NCI-H187 (cell line): ENCODE measurements around the gene RAB40B.
"Not testable (repeated sequence)": the region's sequence is repeated elsewhere in the genome, so short reads cannot be mapped to it uniquely, and the experiment has no call there.

Experiments used
- DNase-seq, 2 experiments: peaks; one replicate each; lab custom pipeline; 2025; lab: John Stamatoyannopoulos, UW

RAB40B gene, protein sequence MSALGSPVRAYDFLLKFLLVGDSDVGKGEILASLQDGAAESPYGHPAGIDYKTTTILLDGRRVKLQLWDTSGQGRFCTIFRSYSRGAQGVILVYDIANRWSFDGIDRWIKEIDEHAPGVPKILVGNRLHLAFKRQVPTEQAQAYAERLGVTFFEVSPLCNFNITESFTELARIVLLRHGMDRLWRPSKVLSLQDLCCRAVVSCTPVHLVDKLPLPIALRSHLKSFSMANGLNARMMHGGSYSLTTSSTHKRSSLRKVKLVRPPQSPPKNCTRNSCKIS

DNA sequence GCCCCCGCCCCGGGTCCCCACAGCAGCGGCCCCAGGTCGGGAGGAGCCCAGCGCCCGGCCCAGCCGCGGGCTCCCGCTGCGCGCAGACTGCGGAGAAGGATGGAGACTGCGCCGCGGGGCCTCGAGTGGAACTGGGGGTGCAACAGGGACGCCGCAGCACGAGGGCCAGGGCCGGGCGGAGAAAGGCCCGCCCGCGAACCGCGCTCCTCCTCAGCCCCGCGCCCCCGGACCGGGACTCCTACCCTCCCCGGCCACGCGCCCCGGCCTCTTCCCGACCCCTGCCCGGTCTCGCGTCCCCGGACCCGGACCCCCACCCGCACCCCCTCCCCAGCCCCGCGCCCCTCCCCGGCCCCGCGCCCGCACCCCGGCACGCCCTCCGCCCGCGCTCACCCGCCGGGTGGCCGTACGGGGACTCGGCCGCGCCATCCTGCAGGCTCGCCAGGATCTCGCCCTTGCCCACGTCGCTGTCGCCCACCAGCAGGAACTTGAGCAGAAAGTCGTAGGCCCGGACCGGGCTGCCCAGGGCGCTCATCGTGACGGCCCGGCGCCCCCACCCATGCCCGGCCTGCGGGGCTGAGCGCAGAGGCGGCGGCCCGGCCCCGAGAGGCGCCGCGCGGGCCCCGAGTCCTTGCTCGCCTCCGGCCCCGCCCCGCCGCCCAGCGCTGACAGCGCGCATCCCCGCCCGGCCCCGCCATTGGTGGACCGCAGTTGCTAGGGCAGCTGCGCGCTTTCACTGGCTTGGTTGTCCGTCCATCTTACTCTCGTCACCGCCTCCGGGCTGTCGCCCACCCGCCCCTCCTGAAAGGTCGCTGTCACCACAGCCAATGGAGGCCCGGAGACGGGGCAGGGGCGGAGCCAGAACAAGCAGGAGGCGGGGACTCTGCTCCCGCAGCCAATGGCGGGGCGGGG lies at the start of gene RAB40B:
Gene RAB40B, minus strand, starts transcription at position 634 of the 909 bp plus-strand sequence. Its CDS starts 102 bp downstream, at position 532.
- DNase-seq, result peak; percentile 89 to 95

DNA sequence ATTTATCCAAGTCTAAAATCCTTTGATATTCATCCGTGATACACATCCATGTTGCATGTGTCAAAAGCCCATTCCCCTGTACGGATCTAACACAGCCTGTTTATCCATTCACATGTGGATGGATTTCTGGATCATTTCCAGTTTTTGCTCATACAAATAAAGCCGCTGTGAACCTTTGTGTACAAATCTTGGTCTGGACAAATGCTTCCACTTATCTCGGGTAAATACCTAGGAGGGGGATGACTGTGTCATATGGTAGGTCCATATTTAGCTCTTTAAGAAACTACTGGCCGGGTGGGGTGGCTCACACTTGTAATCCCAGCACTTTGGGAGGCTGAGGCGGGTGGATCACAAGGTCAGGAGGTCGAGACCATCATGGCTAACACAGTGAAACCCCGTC lies 47.0 kb upstream of the RAB40B start:
- DNase-seq, result no peak

DNA sequence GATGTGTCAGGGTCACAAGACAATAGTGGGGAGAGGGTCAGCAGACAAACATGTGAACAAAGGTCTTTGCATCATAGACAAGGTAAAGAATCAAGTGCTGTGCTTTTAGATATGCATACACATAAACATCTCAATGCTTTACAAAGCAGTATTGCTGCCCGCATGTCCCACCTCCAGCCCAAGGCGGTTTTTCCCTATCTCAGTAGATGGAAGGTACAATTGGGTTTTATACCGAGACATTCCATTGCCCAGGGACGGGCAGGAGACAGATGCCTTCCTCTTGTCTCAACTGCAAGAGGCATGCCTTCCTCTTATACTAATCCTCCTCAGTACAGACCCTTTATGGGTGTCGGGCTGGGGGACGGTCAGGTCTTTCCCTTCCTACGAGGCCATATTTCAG lies 46.2 kb upstream of the RAB40B start:
- not testable (repeated sequence) for DNase-seq

DNA sequence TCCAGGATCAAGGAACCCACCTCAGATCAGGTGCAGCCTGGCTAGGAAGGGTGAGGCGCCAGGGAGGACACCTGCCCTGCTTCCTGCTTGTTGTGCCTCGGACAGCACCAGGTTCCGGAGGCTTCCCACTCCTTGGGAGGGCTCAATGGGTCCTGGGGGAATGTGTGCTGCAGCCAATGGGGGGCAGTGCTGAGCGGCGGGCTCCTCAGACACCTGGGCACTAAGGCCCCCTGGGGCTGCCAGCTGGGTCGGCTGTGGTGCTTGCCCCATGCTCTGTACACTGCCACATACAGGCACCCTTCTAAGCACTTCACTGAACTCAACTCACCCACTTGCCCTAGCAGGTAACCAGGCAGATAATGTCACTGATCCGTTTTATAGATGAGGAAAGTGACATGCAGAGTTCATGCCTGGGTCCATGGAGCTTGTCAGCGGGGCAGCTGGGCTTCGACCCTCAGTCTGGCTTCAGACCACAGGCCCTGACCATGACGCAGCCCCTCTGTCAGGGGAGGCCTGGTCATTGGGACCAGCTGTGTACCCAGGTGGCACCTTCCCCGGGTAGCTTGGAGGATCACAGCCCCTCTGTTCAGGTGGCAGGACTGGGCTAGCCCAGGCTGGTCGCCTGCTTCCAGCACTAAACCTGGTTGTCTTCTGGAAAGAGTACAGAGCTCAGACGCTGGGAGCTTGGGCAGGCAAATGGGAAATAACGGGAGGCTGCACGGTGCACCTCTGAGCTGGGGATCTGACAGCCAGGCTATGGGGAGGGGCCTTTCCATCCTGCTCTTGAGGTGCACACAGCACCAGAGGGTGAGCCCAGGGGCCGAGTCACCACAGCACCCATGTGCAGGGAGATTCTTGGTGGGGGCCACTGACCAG lies 45.1 kb upstream of the RAB40B start:
- no peak for DNase-seq

DNA sequence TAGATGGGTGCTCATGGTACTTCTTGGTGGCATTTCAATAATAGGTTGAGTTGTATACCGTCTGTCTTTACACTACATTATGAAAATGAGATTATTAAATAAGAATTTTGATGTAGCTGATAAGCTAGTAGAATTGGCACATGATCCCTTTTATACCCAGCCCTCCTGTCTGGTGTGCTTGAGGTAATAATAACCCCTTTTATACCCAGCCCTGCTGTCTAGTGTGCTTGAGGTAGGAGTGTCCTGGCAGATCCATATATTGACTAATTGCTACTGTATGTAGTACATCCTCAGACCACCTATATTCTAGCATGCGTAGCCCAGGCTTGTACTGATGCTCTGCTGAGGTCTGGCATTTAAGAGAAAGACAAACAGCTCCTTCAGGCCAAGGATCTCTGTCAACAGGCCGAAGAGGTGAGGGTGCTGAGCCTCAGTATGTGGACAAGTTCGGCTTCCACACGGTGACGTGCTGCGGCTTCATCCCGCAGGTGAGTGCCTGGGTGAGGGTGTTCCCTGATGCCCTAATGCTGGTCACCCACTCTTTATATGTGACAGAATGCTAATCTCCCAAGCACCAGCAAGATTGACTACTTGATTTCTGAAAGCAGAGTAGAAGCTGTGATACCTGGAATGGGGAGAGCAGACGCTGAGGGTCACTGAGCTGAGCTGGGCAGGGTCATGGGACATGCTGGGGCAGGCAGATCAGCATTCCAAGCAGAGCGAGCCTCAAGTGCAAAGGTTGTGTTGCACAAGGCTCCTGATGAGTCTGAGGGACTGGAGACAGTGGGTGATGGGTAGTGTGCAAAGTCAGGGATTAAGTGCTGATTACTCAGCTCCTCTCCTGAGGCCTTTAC lies 42.6 kb upstream of the RAB40B start:
- DNase-seq, result no peak

DNA sequence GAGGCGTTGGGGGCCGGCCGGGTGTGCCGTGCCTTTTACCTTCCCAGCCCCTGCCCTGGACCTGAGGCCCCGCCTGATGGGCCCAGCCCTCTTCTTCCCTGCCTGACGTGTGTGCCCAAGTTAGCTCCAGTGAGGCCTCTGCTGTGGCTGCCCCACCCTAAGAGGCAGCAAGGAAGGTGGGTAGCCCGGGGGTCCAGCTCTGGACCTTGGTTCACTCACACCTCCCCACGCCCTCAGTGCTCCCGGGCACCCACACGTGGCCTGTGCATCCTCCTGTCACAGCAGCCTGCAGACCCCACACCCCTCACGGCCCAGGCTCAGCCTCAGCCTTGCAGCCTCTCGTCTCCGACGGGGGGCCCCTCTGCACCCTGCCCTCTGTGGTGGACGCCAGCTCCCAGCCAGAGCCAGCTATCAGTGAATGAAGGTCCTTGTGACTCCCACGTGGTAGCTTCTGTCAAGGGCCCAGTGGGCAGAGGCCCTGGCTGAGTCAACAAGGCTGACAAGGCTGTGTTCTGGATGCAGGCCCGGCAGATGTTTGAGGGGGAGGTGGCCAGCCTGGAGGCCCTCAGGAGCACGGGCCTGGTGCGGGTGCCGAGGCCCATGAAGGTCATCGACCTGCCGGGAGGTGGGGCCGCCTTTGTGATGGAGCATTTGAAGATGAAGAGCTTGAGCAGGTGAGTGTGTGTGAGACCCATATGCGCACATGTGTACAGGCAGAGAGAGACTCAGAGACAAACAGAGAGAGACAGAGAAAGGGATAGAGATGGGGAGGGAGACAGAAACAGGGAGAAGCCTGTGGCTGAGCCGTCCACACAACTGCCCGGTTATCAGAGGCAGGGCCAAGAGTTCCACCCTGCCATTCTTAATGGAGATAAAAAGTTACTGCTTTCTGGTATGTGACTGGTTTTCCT lies 39.7 kb upstream of the RAB40B start:
- no peak for DNase-seq

DNA sequence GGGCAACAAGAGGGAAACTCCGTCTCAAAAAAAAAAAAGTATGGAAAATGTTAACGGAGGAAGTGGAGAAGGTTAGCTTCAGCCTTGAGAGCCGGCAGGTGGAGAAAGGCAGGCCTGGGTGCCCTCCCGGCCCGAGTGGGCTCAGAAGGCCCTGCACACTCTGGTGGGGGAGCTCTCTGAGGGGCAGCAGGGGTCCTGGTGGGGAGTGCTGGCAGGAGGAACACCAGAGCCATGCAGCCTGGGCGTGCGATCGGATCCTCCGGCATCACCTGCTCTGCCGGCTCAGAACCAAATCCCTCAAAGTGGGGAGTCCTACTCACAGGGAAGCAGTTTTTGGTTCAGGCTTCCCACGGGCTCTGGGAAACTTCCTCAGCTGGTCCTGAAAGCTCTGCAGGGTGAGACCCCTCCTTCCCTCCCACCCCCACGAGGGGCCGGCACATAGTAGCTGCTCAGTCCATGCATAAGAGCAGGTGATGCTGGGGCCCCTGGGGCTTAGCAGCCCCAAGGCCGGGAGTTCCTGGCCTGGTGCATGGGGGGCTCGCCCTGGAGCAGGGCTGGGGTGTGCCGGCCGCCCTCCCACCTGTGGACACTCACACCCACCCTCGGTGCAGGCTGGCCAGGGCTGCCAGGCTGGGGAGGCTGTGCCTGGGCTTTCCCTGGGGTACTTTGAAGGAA lies 38.1 kb upstream of the RAB40B start:
- no peak for DNase-seq

DNA sequence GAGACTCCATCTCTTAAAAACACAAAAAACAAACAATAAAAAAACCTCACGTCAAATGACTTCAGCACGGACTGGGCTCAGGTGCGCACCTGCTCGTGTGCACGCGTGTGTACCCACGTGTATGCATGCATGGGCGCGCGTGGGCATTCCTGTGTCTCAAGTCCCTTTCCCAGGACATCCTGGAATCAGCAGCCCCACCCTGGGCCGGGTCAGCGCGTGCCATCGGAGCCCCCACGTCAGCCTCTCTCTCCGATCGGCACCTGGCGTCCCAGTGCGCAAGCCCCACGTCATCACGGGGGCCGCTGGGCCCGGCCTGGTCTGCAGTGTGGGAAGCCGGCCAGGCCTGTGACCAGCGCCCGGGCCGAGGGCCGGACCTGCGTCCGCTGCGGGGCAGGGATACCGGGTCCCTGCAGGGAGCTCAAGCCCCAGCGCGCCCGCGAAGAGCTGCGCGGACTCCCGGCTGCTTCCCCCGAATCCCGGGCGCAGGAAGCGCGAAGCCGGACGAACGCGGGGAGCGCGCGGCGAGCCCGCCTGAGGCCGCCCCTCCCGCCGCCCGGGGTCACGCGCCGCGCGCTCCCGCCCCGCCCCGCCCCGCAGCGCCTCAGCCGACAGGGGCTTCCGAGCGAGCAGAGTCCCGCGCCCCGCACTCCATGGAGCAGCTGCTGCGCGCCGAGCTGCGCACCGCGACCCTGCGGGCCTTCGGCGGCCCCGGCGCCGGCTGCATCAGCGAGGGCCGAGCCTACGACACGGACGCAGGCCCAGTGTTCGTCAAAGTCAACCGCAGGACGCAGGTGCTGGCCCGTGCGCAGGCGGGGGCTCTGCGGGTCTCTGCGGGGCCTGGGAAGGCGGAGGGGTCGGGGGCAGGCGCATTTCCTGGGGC lies 36.7 kb upstream of the RAB40B start, which contains the start of gene FN3K:
Gene FN3K, plus strand, starts transcription at position 629 of the 880 bp plus-strand sequence. Its CDS starts 22 bp downstream, at position 651.
- no peak for DNase-seq

DNA sequence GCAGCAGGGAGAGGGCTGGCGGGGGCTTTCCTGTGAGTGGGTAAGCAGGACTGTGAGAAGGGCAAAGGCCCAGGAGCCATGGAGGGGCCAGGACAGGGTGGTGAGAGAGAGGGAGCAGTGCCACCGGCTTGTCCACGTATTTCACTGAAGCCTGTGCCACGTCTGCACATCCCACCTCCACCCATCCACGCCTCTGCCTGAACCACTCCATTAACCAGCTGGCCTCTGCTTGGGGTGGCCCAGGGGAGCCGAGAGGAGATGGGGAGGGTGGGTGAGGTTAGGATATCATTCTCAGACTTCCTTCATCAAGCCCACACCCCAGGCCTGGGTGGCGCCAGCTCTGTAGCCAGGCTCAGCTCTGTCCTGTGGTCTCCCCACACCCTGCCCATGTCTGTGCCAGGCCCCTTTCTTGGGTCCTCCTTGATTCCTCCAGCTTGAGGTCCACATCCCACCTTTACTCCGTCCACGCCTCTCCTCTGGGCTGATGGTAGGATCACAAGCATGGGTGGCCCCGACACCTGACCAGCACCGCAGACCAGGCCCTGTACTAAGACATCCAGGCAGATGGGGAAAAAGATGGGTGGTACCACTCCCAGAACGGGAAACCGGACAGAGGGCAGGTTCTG lies 33.7 kb upstream of the RAB40B start:
- DNase-seq, result no peak

DNA sequence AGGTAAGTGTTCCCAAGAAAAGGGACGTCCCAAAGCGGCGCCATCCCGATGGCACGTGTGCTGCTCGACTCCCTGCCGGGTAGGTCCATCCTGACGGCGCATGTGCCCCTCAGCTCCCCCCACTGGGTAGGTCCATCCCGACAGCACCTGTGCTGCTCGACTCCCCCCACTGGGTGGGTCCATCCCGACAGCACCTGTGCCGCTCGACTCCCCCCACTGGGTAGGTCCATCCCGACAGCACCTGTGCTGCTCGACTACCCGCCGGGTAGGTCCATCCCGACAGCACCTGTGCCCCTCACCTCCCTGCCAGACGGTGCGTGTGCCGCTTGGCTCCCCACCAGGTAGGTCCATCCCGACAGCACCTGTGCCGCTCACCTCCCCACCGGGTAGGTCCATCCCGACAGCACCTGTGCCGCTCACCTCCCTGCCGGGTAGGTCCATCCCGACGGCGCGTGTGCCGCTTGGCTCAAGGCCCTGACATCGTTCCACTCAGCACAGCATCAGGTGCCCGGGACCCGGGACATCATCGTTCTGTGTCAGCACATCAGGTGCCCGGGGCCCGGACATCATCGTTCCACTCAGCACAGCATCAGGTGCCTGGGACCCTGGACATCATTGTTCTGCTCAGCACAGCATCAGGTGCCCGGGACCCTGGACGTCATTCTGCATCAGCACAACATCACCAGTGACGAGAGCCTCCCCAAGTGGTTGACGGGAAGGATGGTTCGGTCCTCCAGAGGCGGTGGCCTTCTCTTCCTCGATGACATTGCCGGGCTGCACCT lies 31.2 kb upstream of the RAB40B start:
- no peak for DNase-seq

DNA sequence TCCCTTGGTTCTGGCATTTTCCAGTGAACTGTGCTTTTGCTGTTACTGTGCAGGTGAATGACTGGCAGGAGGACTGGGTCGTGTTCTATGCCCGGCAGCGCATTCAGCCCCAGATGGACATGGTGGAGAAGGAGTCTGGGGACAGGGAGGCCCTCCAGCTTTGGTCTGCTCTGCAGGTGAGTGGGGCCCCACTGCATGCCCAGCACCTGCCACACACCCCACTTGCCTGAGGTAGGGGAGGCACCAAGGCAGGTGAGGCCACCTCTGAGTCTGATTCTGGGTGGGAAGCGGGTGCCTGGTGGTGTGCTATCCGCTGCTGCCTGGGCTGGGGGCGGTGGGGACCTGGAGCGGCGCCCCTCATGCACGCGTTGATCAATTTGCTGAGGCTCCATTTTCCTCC lies 27.9 kb upstream of the RAB40B start:
- no peak for DNase-seq

DNA sequence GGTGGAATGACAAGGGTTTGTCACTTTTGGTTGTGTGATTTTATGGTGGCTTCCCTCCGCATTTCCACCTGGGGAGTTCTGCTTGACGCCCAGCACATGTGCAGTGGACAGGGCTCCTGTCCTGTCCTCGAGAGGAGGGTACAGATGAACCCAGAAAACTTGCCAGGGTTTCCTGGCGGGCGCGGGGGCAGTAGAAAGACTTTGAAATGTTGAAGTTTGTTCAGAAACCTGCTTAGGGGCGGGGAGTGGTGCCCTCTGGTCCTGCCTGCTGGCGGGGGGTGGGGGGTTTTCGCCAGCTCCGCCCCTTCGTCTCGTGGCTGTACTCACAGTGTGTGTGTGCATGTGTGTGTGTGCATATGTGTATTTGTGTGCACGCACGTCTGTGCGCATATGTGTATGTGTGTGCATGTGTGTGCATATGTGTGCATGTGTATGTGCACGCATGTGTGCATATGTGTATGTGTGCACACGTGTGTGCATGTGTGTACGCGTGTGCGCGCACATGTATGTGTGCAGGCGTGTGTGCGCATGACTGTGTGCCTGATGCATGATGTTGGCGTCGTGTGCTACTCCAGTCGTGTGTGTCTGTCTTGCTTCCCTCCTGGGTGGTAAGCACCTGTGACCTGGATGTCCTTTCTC lies 24.8 kb upstream of the RAB40B start:
- DNase-seq, result no peak

DNA sequence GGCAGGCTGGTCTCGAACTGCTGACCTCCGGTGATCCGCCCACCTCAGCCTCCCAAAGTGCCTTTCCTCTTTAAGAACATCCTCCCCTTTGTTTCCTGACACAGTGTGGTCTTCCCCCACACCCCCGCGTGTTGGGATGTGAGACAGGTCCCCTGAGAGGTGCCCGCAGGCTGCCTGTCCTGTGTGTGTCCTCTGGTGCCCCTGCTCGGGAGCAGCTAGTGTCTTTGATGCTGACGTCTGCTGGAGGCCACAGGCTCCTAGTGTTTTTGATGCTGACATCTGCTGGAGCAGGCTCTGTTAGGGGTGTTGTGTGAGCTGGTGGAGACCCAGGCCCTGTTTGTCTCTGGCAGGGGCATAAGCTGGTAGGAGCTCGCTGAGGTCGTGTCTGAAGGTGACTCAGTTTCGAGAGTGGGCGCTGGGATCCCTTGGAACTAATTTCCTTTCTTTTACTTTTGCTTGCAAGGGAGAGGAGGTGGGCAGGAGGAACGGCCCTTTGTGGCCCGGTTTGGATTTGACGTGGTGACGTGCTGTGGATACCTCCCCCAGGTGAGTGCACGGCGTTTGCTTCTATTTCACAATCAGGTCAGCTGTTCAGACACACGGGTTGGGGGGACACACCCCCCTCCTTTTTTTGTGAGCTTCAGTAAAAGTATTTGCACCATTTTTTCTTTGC lies 24.0 kb upstream of the RAB40B start:
- no peak for DNase-seq

DNA sequence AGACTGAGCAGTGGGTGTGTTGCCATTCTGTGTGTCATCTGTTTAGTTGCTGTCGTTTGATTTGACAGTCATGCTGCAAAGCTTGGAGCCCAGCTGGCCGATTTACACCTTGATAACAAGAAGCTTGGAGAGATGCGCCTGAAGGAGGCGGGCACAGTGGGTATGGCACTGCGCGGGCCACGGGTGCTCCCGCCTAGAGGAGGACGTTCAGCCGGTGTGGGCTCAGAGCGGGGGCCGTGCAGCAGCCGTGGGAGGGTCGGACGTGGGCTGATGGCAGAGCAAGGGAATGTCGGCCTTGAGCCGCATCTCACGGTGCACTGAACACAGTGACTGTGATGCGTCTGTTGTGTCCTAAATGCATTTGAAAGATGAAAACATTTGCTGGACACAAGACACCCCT lies 21.7 kb upstream of the RAB40B start:
- DNase-seq, result no peak

DNA sequence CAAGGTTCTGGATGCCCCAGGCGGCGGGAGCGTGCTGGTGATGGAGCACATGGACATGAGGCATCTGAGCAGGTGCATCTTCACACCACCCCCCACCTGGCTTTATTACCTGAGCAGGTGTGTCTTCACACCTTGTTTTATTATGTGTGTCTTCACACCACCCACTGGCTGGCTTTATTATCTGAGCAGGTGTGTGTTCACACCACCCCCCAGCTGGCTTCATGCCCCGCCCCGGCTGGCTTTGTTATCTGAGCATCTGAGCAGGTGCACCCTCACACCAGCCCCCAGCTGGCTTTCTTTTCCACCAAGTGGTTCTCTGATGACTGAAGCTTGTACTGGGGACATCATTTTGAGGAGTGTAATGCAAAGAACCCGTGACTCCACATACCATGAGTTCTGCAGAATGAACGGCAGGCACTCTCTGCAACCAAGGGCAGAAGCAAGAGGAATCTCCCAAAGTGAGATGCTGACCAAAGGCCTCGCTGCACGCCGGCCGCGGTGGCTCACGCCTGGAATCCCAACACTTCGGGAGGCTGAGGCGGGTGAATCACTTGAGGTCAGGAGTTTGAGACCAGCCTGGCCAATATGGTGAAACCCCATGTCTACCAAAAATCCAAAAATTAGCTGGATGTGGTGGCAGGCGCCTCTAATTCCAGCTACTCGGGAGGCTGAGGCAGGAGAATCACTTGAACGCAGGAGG lies 20.6 kb upstream of the RAB40B start:
- DNase-seq, result peak in 1 of 2 experiments; percentile 26
